Mononuclear cell (primary cell): ENCODE results near the gene RGPD3. TPM values are rescaled to one million over a fixed set of nuclear protein-coding genes. Genes with fewer than 3 reads are reported as not detected.
"Not testable (repeated sequence)": the region's sequence is repeated elsewhere in the genome, so short reads cannot be mapped to it uniquely, and the experiment has no call there.

ENCODE experiments used
- H3K27me3 ChIP-seq: 2 replicates; pipeline ENCODE4 v1.6.0; 2011; ENCODE audit warnings: low read length, control low read depth; ENCODE audit not compliant: insufficient read depth
- H3K4me1 ChIP-seq: 2 replicates; pipeline ENCODE4 v1.5.1; 2011; ENCODE audit warnings: mild to moderate bottlenecking, low read length, control low read depth; ENCODE audit not compliant: insufficient read depth
- H3K4me3 ChIP-seq: 2 replicates; pipeline ENCODE4 v1.5.1; 2011; ENCODE audit warnings: mild to moderate bottlenecking, low read length, moderate library complexity
- H3K9me3 ChIP-seq: 2 replicates; pipeline ENCODE4 v1.5.1; 2011; ENCODE audit warnings: low read depth, mild to moderate bottlenecking, control low read depth, low read length
- total RNA-seq: library from RNA; depleted of rRNA; stranded (reverse); fragments of >200 nt; gene quantifications from one replicate; pipeline ENCODE4 v1.2.3, GENCODE V29; 2012

The RGPD3 gene
- 1.5 TPM for total RNA-seq

GRCh38 chr2:106468107-106468506 lies at the start of gene RGPD3:
RGPD3 (minus strand) TSS chr2:106468413; CDS start chr2:106468288, 125 bp downstream.
- not testable (repeated sequence) for H3K4me3 ChIP-seq, H3K9me3 ChIP-seq, H3K4me1 ChIP-seq, H3K27me3 ChIP-seq

DNA sequence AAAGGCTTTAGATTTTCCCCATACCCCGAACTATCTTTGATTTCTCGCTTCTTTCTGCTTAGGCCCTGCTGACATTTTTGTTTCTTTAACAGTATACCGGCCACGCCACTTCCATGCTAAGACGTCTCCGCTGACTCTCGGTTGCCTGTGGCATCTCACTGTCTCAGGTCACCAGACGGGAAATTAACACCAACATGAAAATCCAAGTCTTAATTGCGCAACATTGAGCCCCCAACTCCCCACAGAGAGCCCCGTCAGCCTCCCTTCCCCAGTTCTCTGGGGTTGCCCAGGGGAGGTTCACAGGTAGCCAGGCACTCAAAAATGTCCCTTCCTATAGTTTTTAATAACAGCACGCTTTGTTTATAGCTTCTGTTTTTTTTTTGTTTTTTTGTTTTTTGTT lies 49.1 kb upstream of the RGPD3 start:
- Histone ChIP-seq H3K9me3 (no peaks in the 10 kb centered on the region), H3K4me1 (peaks cover 14% of the 10 kb centered on the region), H3K27me3 (no peaks in the 10 kb centered on the region), H3K4me3 (no peak overlapping the region)

GRCh38 chr2:106516864-106517263 lies 48.7 kb upstream of the RGPD3 start:
- H3K4me3 ChIP-seq, result no peak overlapping the region
- no peaks in the 10 kb centered on the region for H3K27me3 ChIP-seq

GRCh38 chr2:106516436-106516835 lies 48.2 kb upstream of the RGPD3 start:
- Histone ChIP-seq H3K4me1 (peaks cover 20% of the 10 kb centered on the region), H3K4me3 (no peak overlapping the region), H3K27me3 (no peaks in the 10 kb centered on the region), H3K9me3 (no peaks in the 10 kb centered on the region)

More at GRCh38 chr2:106516864-106517263, 48.7 kb upstream of the RGPD3 start:
- Histone ChIP-seq H3K4me1 (peaks cover 19% of the 10 kb centered on the region), H3K9me3 (no peaks in the 10 kb centered on the region)

GRCh38 chr2:106514827-106515226 lies 46.6 kb upstream of the RGPD3 start:
- peaks cover 24% of the 10 kb centered on the region for H3K4me1 ChIP-seq
- H3K9me3 ChIP-seq, H3K4me3 ChIP-seq, H3K27me3 ChIP-seq: not testable (repeated sequence)

- H3K27me3 ChIP-seq, H3K4me3 ChIP-seq, H3K9me3 ChIP-seq: not testable (repeated sequence)
- H3K4me1 ChIP-seq, result peaks cover 24% of the 10 kb centered on the region
Measured at GRCh38 chr2:106513391-106513790, 45.2 kb upstream of the RGPD3 start.

- H3K9me3 ChIP-seq, H3K4me3 ChIP-seq, H3K27me3 ChIP-seq: not testable (repeated sequence)
- H3K4me1 ChIP-seq, result peaks cover 24% of the 10 kb centered on the region
Measured at GRCh38 chr2:106511934-106512333, 43.7 kb upstream of the RGPD3 start.

- H3K4me1 ChIP-seq, result peaks cover 24% of the 10 kb centered on the region
- H3K4me3 ChIP-seq, H3K9me3 ChIP-seq, H3K27me3 ChIP-seq: not testable (repeated sequence)
Measured at GRCh38 chr2:106511476-106511901, 43.3 kb upstream of the RGPD3 start.

- H3K9me3 ChIP-seq, H3K27me3 ChIP-seq, H3K4me3 ChIP-seq: not testable (repeated sequence)
- peaks cover 24% of the 10 kb centered on the region for H3K4me1 ChIP-seq
Measured at GRCh38 chr2:106510791-106511190, 42.6 kb upstream of the RGPD3 start.

DNA sequence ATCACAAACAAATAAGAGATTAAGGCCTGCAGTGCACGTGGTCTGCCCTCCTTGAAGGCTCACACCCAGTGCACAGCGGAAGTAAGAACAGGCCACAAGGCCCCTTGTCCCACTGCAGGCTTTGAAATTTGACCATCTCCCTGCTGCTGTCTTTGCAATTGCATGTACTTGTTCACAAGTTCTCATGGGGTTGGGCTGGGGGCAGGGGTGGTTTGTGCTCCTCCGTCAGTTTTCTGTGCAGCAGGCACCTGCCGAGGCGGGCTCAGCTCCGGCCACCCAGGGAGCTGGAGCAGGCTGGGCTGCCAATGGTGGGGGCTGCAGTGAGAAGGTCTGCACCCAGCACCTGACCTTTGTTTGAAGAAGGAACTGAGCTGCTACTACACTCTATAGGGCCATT lies 41.2 kb upstream of the RGPD3 start:
- H3K4me1 ChIP-seq, result peaks cover 14% of the 10 kb centered on the region
- H3K9me3 ChIP-seq, H3K27me3 ChIP-seq, H3K4me3 ChIP-seq: not testable (repeated sequence)

GRCh38 chr2:106508660-106509373 lies 40.6 kb upstream of the RGPD3 start:
- not testable (repeated sequence) for H3K27me3 ChIP-seq, H3K9me3 ChIP-seq, H3K4me3 ChIP-seq
- H3K4me1 ChIP-seq, result peaks cover 14% of the 10 kb centered on the region

GRCh38 chr2:106506002-106506687 lies 37.9 kb upstream of the RGPD3 start:
- H3K27me3 ChIP-seq, H3K4me1 ChIP-seq, H3K9me3 ChIP-seq, H3K4me3 ChIP-seq: not testable (repeated sequence)

- not testable (repeated sequence) for H3K27me3 ChIP-seq, H3K4me1 ChIP-seq, H3K9me3 ChIP-seq, H3K4me3 ChIP-seq
Measured at GRCh38 chr2:106504787-106505186, 36.6 kb upstream of the RGPD3 start.

GRCh38 chr2:106504192-106504591 lies 36.0 kb upstream of the RGPD3 start:
- not testable (repeated sequence) for H3K27me3 ChIP-seq, H3K4me1 ChIP-seq, H3K9me3 ChIP-seq, H3K4me3 ChIP-seq

- H3K27me3 ChIP-seq, H3K4me3 ChIP-seq: not testable (repeated sequence)
Measured at GRCh38 chr2:106502351-106502750, 34.1 kb upstream of the RGPD3 start.

DNA sequence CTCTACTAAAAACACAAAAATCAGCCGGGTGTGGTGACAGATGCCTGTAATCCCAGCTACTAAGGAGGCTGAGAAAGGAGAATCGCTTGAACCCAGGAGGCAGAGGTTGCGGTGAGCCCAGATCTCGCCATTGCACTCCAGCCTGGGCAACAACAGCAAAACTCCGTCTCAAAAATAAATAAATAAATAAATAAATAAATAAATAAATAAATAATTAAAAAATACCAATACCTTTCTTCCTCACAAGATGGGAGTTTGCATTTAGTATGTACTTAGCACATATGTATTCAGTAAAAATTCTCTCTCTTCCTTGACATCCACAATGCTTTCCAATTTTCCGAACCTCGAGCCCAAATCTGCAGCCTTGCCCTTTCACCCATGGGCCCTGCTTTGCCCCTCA lies 32.1 kb upstream of the RGPD3 start:
- H3K9me3 ChIP-seq, H3K27me3 ChIP-seq, H3K4me1 ChIP-seq, H3K4me3 ChIP-seq: not testable (repeated sequence)

More at GRCh38 chr2:106502351-106502750, 34.1 kb upstream of the RGPD3 start:
- not testable (repeated sequence) for H3K4me1 ChIP-seq, H3K9me3 ChIP-seq
